IPS-20b (cell line): ENCODE results near the gene CACNB4.
"Not testable (repeated sequence)": the region's sequence is repeated elsewhere in the genome, so short reads cannot be mapped to it uniquely, and the experiment has no call there.

Experiments used
- H3K27ac ChIP-seq: one replicate; pipeline ENCODE4 v1.5.1; 2013; ENCODE audit warnings: low read length
- H3K27me3 ChIP-seq: 2 replicates; pipeline ENCODE4 v1.6.1; 2013; ENCODE audit warnings: mild to moderate bottlenecking, low read length, inconsistent platforms; ENCODE audit not compliant: insufficient read depth
- H3K36me3 ChIP-seq: 2 replicates; pipeline ENCODE4 v1.6.1; 2013; ENCODE audit warnings: low read depth, mild to moderate bottlenecking, inconsistent platforms, low read length, moderate library complexity; ENCODE audit not compliant: insufficient read depth
- H3K4me1 ChIP-seq: 2 replicates; pipeline ENCODE4 v1.6.1; 2013; ENCODE audit warnings: mild to moderate bottlenecking, control low read depth, inconsistent platforms, low read length, moderate library complexity; ENCODE audit not compliant: insufficient read depth
- H3K4me3 ChIP-seq: 2 replicates; pipeline ENCODE4 v1.5.1; 2013; ENCODE audit warnings: mild to moderate bottlenecking, low read length, inconsistent platforms
- H3K9ac ChIP-seq: 2 replicates; pipeline ENCODE4 v1.6.1; 2013; ENCODE audit warnings: low read depth, mild to moderate bottlenecking, inconsistent platforms, low read length, moderate library complexity
- H3K9me3 ChIP-seq: 2 replicates; pipeline ENCODE4 v1.6.1; 2013; ENCODE audit warnings: mild to moderate bottlenecking, low read depth, low read length, inconsistent platforms; ENCODE audit not compliant: insufficient read depth

The CACNB4 gene

GRCh38 chr2:151795646-151796240 lies 303.1 kb downstream of the CACNB4 start:
- Histone ChIP-seq H3K27ac (no peak overlapping the region), H3K4me1 (peaks cover 3% of the 10 kb centered on the region; the same call in 1 of the 2 replicates), H3K27me3 (no peaks in the 10 kb centered on the region), H3K36me3 (peaks cover 7% of the 10 kb centered on the region; the same call in 1 of the 2 replicates), H3K9ac (no peak overlapping the region), H3K9me3 (no peaks in the 10 kb centered on the region), H3K4me3 (no peak overlapping the region)

GRCh38 chr2:151794422-151794821 lies 304.4 kb downstream of the CACNB4 start:
- not testable (repeated sequence) for H3K4me3 ChIP-seq, H3K9me3 ChIP-seq, H3K9ac ChIP-seq, H3K27ac ChIP-seq, H3K36me3 ChIP-seq, H3K27me3 ChIP-seq, H3K4me1 ChIP-seq

- H3K9me3 ChIP-seq = no peaks in the 10 kb centered on the region
- no peak overlapping the region for H3K4me3 ChIP-seq
- H3K9ac ChIP-seq = no peak overlapping the region
- H3K36me3 ChIP-seq = peaks cover 7% of the 10 kb centered on the region; the same call in 1 of the 2 replicates
- peaks cover 3% of the 10 kb centered on the region; the same call in 1 of the 2 replicates for H3K4me1 ChIP-seq
- H3K27me3 ChIP-seq = no peaks in the 10 kb centered on the region
- no peak overlapping the region for H3K27ac ChIP-seq
These were observed 305.7 kb downstream of the CACNB4 start for GRCh38 chr2:151793123-151793522.

- Histone ChIP-seq H3K36me3 (peaks cover 7% of the 10 kb centered on the region; the same call in 1 of the 2 replicates), H3K9ac (no peak overlapping the region), H3K4me1 (no peaks in the 10 kb centered on the region; the same call in 1 of the 2 replicates)
These were observed 306.3 kb downstream of the CACNB4 start for GRCh38 chr2:151792589-151792988.

GRCh38 chr2:151791545-151791944 lies 307.3 kb downstream of the CACNB4 start:
- Histone ChIP-seq H3K9me3 (no peaks in the 10 kb centered on the region), H3K27ac (no peak overlapping the region), H3K4me1 (no peaks in the 10 kb centered on the region; the same call in 1 of the 2 replicates), H3K27me3 (no peaks in the 10 kb centered on the region), H3K9ac (no peak overlapping the region), H3K4me3 (no peak overlapping the region), H3K36me3 (peaks cover 7% of the 10 kb centered on the region; the same call in 1 of the 2 replicates)

More at GRCh38 chr2:151792589-151792988, 306.3 kb downstream of the CACNB4 start:
- Histone ChIP-seq H3K27ac (no peak overlapping the region), H3K27me3 (no peaks in the 10 kb centered on the region), H3K9me3 (no peaks in the 10 kb centered on the region), H3K4me3 (no peak overlapping the region)

- Histone ChIP-seq H3K9me3 (no peaks in the 10 kb centered on the region), H3K36me3 (0 out of 2 replicates have a peak, but pooled peaks cover under 1% of the 10 kb centered on the region), H3K27me3 (no peaks in the 10 kb centered on the region), H3K27ac (no peak overlapping the region), H3K9ac (no peak overlapping the region), H3K4me1 (no peaks in the 10 kb centered on the region), H3K4me3 (no peak overlapping the region)
These were observed 308.2 kb downstream of the CACNB4 start for GRCh38 chr2:151790689-151791088.

GRCh38 chr2:151789055-151789834 lies 309.6 kb downstream of the CACNB4 start:
- H3K4me3 ChIP-seq = no peak overlapping the region
- H3K36me3 ChIP-seq = 0 out of 2 replicates have a peak, but pooled peaks cover 4% of the 10 kb centered on the region
- no peak overlapping the region for H3K27ac ChIP-seq
- H3K4me1 ChIP-seq = no peaks in the 10 kb centered on the region
- no peaks in the 10 kb centered on the region for H3K9me3 ChIP-seq
- no peaks in the 10 kb centered on the region for H3K27me3 ChIP-seq
- no peak overlapping the region for H3K9ac ChIP-seq

- no peaks in the 10 kb centered on the region for H3K27me3 ChIP-seq
- no peak overlapping the region for H3K4me3 ChIP-seq
- H3K27ac ChIP-seq = no peak overlapping the region
- H3K9ac ChIP-seq = no peak overlapping the region
- no peaks in the 10 kb centered on the region for H3K4me1 ChIP-seq
- H3K36me3 ChIP-seq = peaks cover 16% of the 10 kb centered on the region; the same call in 1 of the 2 replicates
- H3K9me3 ChIP-seq = no peaks in the 10 kb centered on the region
These were observed 312.4 kb downstream of the CACNB4 start for GRCh38 chr2:151786483-151786882.

GRCh38 chr2:151786077-151786476 lies 312.8 kb downstream of the CACNB4 start:
- peaks cover 20% of the 10 kb centered on the region; the same call in 1 of the 2 replicates for H3K36me3 ChIP-seq
- H3K4me1 ChIP-seq = no peaks in the 10 kb centered on the region
- no peak overlapping the region for H3K27ac ChIP-seq
- no peak overlapping the region for H3K9ac ChIP-seq
- H3K9me3 ChIP-seq = no peaks in the 10 kb centered on the region
- H3K4me3 ChIP-seq = no peak overlapping the region
- no peaks in the 10 kb centered on the region for H3K27me3 ChIP-seq

- peaks cover 20% of the 10 kb centered on the region; the same call in 1 of the 2 replicates for H3K36me3 ChIP-seq
- H3K4me1 ChIP-seq = no peaks in the 10 kb centered on the region
- no peaks in the 10 kb centered on the region for H3K27me3 ChIP-seq
- H3K9me3 ChIP-seq = no peaks in the 10 kb centered on the region
- H3K9ac ChIP-seq = no peak overlapping the region
- H3K27ac ChIP-seq = no peak overlapping the region
- no peak overlapping the region for H3K4me3 ChIP-seq
These were observed 315.7 kb downstream of the CACNB4 start for GRCh38 chr2:151783133-151783520.
